Stimulated activated memory B cell treated with anti-CD40 and anti-IgM and Interleukin-4, amounts not matched to agents 10 μg/mL and 1 μg/mL and 100 μg/mL, for 72 hours (primary cell): ENCODE results near the gene CRHR2.
"Not testable (repeated sequence)": the region's sequence is repeated elsewhere in the genome, so short reads cannot be mapped to it uniquely, and the experiment has no call there.

ENCODE experiments used
- ATAC-seq: fragments of 150-1000 bp; cut with Tn5 transposase; 2 replicates; pipeline ENCODE4 v1.10.0; 2021
- H3K27ac Mint-ChIP-seq: one replicate; pipeline ENCODE4 v1.8.0; 2022; ENCODE audit warnings: mild to moderate bottlenecking, mixed read lengths
- H3K27me3 Mint-ChIP-seq: one replicate; pipeline ENCODE4 v1.8.0; 2022; ENCODE audit warnings: mixed read lengths
- H3K36me3 Mint-ChIP-seq: one replicate; pipeline ENCODE4 v1.8.0; 2022; ENCODE audit warnings: mixed read lengths
- H3K4me1 Mint-ChIP-seq: one replicate; pipeline ENCODE4 v1.8.0; 2022; ENCODE audit warnings: mixed read lengths
- H3K4me3 Mint-ChIP-seq: one replicate; pipeline ENCODE4 v1.8.0; 2022; ENCODE audit warnings: mild to moderate bottlenecking, moderate library complexity, mixed read lengths
- H3K9me3 Mint-ChIP-seq: one replicate; pipeline ENCODE4 v1.8.0; 2022; ENCODE audit warnings: mixed read lengths

The CRHR2 gene

DNA sequence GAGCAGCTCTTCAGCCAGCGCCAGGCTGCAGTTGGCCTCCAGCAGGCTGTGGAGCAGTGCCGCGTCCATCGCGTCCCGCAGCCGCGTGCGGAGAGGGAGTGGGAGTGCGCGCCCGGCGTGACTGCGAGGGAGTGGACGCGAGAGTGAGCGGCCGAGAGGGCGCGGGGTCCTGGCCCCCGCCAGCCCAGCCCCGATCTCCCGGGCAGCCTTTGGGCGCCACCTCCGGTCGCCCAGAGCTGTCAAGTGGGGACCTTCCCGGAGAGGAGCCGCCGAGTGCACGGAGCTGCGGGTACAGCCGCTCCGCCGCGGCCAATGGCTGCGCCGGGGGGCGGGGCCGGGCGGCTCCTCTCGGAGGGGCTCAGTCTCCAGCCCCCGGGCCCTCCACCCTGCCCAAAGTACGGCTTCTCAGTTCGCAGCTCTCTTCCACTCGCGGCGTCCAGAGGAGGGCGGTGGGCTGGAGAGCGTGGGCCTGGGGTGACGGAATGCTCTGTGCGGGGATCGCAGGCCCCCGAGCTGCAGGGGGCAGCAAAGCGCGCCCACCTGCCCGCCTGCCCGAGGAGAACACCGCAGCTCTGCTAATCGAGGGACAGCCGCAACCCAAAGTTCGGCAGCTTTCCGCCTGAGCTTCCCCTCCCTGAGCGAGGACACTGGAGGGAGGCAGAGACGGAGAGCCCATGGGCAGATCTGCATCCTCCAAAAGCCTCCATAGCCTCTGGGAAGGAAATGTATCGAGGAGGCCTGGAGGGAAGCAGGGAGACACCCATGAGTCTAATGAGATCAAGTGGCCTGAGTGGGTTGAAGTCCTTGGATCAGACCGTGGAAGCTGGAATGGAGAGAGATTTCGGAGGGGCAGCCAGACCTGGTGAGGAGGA is at the start of gene CRHR2:
CRHR2 (minus strand) TSS at position 245 of the 872 bp plus-strand sequence; CDS start at position 69, 176 bp downstream.
- Mint-ChIP-seq H3K9me3 (no peaks in the 10 kb centered on the region), H3K4me3 (peak within 1 kb of the TSS; percentile 58), H3K4me1 (peaks cover 16% of the 10 kb centered on the region), H3K27ac (no peak within 1 kb of the TSS), H3K36me3 (no peaks in the 10 kb centered on the region), H3K27me3 (peaks cover 67% of the 10 kb centered on the region)
- ATAC-seq = peak; percentile 53

DNA sequence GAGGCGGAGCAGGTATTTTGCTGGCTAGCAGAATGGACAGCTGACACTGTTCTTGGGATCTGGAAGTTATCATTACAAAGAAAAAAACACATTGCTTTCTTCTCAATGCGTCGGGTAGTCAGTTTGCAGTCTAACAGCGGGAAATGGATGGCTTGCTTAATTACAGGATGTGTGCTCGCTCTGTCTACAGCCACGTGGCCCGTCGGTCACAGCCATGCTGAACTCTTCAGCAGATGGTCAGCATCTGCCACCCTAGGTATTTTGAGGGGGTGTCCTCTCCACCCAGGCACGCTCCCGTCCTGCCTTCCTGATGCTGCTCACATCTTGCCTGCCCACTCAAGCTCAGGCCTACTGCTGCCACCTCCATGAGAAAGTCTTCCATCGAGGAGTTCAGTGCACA is 49.3 kb upstream of the CRHR2 start:
- Mint-ChIP-seq H3K27ac (no peak overlapping the region), H3K4me1 (peaks cover 23% of the 10 kb centered on the region)

DNA sequence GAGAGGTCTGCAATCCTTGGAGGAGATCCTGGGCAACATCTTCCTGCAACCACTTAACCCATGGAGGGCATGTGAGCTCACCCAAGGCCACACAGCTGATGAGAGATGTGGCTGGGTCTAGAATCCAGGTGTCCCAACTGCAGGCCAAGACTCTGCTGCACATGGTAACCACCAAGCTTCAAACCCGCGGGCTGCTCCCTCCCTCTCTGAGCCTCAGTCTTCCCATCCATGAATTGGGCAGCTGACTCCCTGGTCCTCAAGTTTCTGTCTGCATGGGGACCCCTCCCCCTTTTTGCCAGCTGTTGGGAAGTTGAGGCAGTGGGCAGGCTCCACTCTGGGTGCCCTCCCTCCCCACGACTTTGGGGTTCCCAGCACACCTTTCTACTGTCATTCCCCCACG is 48.7 kb upstream of the CRHR2 start:
- no peaks in the 10 kb centered on the region for H3K9me3 Mint-ChIP-seq
- H3K27ac Mint-ChIP-seq = no peak overlapping the region
- peaks cover 26% of the 10 kb centered on the region for H3K27me3 Mint-ChIP-seq
- peaks cover 29% of the 10 kb centered on the region for H3K4me1 Mint-ChIP-seq
- no peak for ATAC-seq
- H3K36me3 Mint-ChIP-seq = no peaks in the 10 kb centered on the region
- H3K4me3 Mint-ChIP-seq = no peak overlapping the region

More for the DNA sequence above, 49.3 kb upstream of the CRHR2 start:
- H3K27me3 Mint-ChIP-seq = peaks cover 26% of the 10 kb centered on the region
- no peak overlapping the region for H3K4me3 Mint-ChIP-seq
- H3K9me3 Mint-ChIP-seq = no peaks in the 10 kb centered on the region
- no peak for ATAC-seq
- H3K36me3 Mint-ChIP-seq = no peaks in the 10 kb centered on the region

DNA sequence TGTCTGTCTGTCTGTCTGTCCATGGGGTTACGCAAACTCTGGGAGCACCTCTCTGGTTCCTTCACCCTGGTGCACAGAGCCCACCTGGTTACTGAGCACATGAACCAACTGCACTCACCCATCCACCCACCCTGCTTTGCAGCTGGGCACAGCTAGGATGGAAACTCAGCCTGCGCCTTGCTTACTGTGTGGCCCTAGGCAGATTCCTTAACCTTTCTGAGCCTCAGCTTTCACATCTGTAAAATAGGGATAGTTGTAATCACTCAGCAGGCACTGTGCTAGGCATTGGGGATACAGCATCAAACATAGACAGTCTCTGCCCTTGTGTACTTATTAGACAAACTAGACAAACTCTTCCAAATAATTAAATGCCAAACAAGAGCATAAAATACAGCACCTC is 47.8 kb upstream of the CRHR2 start:
- H3K27me3 Mint-ChIP-seq = peaks cover 26% of the 10 kb centered on the region
- no peaks in the 10 kb centered on the region for H3K9me3 Mint-ChIP-seq
- H3K36me3 Mint-ChIP-seq = no peaks in the 10 kb centered on the region
- H3K4me3 Mint-ChIP-seq = no peak overlapping the region
- ATAC-seq = no peak
- no peak overlapping the region for H3K27ac Mint-ChIP-seq
- peaks cover 34% of the 10 kb centered on the region for H3K4me1 Mint-ChIP-seq

DNA sequence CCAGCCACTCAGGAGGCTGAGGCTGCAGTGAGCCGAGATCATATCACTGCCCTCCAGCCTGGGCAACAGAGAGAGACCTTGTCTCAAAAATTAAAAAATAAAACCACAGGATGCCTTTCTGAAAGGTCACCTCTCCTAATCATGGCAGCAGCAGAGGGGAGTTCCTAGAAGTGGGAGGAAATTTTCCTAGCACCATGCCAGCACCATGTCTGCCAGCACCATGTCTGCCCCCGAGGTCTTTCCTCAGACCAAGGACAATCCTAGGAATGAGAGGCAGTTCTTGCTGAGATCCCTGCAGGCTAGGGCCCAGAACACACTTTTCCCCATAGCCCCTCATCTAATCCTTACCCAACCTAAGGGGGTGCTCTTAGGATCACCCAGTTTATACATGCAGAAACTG is 47.4 kb upstream of the CRHR2 start:
- Mint-ChIP-seq H3K27ac (no peak overlapping the region), H3K27me3 (peaks cover 21% of the 10 kb centered on the region), H3K9me3 (no peaks in the 10 kb centered on the region), H3K36me3 (no peaks in the 10 kb centered on the region), H3K4me1 (peaks cover 34% of the 10 kb centered on the region), H3K4me3 (no peak overlapping the region)
- no peak for ATAC-seq

DNA sequence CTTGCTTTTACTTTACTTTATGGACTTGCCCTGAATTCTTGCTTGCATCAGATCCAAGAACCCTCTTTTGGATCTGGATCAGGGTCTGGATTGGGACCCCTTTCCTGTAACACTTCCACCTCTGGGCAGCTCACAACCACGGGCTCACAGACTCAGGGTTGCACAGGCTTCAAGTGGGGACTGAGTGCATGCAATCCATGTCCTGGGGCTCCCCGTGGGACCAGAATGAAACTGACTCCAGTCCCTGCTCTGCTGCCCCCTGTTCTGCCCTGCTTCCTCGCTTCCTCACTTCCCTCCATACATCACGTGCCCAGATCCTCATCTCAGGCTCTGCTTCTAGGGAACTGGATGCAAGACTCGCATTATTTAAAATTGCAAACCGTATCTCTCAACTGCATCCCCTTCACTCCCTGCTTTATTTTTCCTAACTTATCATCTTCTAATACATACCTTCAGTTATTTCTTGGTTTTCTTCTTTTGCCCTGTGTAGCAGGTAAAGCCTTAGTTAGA is 46.4 kb upstream of the CRHR2 start:
- no peak for ATAC-seq
- Mint-ChIP-seq H3K9me3 (no peaks in the 10 kb centered on the region), H3K4me3 (no peak overlapping the region), H3K27me3 (peaks cover 11% of the 10 kb centered on the region), H3K27ac (no peak overlapping the region), H3K36me3 (no peaks in the 10 kb centered on the region), H3K4me1 (peaks cover 34% of the 10 kb centered on the region)

DNA sequence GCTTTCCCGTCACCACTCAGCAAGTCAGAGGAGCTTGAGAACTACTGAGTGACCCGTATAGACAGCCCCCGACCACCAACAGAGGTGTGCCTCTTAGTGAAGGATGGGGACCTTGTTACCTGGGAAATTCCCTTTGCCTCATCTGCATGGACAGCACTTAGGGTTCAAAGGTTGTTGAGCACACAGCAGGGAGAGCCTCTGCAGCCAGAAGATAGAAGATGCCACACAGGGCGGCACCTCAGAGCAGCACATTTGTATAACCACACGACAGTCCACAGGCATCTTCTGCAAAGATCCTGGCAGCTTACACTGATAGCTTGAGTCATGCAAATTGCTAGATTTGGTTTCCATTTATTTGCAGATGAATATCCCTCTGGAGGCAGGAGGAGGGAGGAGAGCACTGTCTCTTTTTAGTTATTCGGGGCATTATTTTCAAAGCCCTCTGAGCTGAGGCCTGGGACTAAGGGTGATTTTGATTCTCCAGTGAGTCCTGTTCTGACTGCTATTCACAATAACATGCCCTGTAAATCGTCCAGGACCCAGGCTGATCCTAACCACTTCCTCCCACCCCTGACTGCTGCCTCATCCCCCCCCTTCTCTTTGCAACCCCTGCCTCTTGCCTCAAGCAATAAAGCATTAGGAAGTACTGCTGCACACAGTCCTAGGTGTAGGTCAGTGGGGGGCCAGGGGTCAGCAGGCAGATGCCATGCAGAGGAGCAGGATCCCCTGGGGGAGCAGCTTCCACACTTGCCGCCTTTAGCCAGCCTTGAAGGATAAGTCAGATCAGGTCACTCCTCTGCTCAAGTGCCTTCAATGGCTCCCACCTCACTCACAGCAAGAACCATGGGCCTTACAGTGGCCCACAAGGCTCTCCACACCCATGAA is 45.0 kb upstream of the CRHR2 start:
- Mint-ChIP-seq H3K9me3 (no peaks in the 10 kb centered on the region), H3K27ac (peak overlapping the region; percentile 21), H3K27me3 (no peaks in the 10 kb centered on the region), H3K4me3 (peak overlapping the region; percentile 10), H3K36me3 (no peaks in the 10 kb centered on the region), H3K4me1 (peaks cover 34% of the 10 kb centered on the region)
- ATAC-seq = peak; percentile 69

DNA sequence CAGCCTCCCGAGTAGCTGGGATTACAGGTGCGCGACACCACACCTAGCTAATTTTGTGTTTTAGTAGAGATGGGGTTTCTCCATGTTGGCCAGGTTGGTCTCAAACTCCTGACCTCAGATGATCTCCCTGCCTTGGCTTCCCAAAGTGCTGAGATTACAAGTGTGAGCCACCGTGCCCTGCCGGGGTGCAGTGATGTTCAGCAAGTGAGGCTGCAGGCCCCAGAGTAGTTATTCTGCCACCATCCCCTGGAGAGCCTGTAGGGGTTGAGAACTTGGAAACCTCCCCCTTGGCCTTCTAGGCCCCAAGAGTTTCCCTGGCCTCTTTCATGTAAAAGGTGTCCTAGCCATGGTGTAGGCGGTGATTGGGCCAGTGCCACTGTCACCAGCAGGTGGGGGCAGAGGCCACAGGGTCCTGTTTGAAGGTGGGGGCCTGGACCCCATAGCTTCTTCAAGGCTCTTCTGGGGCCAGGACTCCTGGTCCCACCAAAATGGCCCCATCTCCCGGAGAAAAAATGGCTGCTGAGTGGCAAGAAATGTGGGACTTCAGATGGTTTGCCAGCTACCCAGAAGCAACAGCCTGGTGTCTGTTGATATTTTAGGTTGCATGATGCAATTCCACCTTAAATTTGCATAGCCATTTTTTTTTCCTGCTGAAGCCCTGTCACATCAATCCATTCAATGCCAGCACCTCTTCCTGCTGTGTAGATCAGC is 44.2 kb upstream of the CRHR2 start:
- Mint-ChIP-seq H3K9me3 (no peaks in the 10 kb centered on the region), H3K27ac (no peak overlapping the region), H3K4me1 (peaks cover 34% of the 10 kb centered on the region), H3K4me3 (peak overlapping the region; percentile 10), H3K36me3 (no peaks in the 10 kb centered on the region), H3K27me3 (no peaks in the 10 kb centered on the region)
- no peak for ATAC-seq

DNA sequence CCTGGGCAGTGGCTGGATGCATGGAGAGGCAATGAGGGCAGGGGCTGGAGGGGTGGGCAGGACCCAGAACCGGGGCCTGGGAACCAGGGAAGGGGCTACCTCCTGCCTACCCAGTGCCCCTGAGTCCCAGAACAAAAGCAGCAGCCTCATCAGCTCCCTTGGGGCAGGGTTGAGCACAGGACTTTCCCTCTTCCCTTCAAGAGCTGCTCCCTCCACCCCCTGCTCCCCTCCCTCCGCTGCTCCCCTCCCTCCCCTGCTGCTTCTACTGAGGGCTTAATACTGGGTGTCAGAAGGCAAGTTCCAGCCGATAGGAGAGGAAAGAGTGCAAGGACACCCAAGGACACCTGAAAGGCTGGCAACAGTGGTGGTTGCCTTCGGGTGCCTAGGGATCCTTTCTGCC is 41.5 kb upstream of the CRHR2 start:
- peaks cover 6% of the 10 kb centered on the region for H3K9me3 Mint-ChIP-seq
- ATAC-seq = no peak
- no peak overlapping the region for H3K4me3 Mint-ChIP-seq
- peaks cover 9% of the 10 kb centered on the region for H3K36me3 Mint-ChIP-seq
- no peak overlapping the region for H3K27ac Mint-ChIP-seq
- no peaks in the 10 kb centered on the region for H3K27me3 Mint-ChIP-seq
- H3K4me1 Mint-ChIP-seq = peaks cover 31% of the 10 kb centered on the region

DNA sequence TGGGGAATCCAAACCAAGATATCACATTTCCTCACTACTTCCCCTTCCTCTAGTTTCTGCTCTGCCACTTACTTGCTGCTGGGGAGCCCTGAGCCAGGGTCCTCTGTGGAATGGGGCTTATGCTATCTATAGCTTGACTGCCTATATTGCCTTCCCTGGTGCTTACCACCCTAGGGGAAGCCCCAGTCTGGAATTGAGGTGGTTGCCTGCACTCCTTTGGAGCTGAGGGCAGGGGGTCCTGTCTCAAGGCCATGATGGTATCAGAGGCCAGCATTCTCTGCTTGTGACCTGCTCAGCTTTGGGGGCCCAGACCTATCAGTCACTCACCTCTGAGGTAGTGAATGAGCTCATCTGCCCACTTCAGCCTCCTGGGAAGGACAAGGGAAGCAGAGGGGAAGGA is 40.4 kb upstream of the CRHR2 start:
- ATAC-seq = no peak
- Mint-ChIP-seq H3K36me3 (peaks cover 9% of the 10 kb centered on the region), H3K4me1 (peaks cover 22% of the 10 kb centered on the region), H3K27me3 (no peaks in the 10 kb centered on the region), H3K4me3 (no peak overlapping the region), H3K27ac (no peak overlapping the region), H3K9me3 (peaks cover 10% of the 10 kb centered on the region)

DNA sequence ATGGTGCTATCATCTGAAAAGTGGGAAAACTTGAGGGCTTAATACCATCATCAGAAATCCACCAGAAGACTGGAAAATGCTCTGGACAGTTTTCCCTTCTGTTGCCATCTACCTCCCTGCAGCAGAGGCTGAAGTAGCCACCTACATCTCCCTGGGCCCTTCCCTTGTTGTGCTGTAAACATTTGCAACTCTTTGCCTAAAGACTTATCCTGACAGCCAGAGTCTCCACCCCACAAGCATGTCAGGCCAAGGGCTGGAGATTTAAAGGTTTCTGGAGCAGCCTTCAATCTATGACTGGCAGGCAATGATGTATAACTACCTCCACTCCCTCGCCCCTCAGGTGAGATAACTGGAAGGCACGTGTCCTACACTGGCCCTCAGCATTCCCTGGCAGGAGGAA is 39.9 kb upstream of the CRHR2 start:
- Mint-ChIP-seq H3K4me1 (peaks cover 17% of the 10 kb centered on the region), H3K36me3 (peaks cover 10% of the 10 kb centered on the region), H3K9me3 (peaks cover 13% of the 10 kb centered on the region), H3K27me3 (no peaks in the 10 kb centered on the region), H3K4me3 (no peak overlapping the region), H3K27ac (no peak overlapping the region)
- no peak for ATAC-seq

DNA sequence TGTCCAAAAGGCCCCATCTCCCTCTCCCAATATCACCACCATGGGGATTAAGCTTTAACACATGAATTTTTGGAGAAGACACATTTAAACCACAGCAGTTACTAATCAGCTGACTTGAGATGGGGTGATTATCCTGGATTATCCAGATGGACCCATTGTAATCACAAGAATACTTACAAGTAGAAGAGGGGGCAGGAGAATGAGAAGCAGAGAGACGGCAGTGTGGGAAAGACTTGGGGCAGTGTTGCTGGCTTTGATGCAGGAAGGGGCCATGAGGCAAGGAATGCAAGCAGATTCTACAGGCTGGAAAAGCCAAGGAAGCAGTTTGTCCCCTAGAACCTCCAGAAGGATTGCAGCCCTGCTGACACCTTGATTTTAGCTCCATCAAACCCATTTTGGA is 39.0 kb upstream of the CRHR2 start:
- no peak for ATAC-seq
- Mint-ChIP-seq H3K27ac (no peak overlapping the region), H3K4me3 (no peak overlapping the region), H3K9me3 (peaks cover 15% of the 10 kb centered on the region), H3K36me3 (peaks cover 14% of the 10 kb centered on the region), H3K4me1 (peaks cover 7% of the 10 kb centered on the region), H3K27me3 (no peaks in the 10 kb centered on the region)

DNA sequence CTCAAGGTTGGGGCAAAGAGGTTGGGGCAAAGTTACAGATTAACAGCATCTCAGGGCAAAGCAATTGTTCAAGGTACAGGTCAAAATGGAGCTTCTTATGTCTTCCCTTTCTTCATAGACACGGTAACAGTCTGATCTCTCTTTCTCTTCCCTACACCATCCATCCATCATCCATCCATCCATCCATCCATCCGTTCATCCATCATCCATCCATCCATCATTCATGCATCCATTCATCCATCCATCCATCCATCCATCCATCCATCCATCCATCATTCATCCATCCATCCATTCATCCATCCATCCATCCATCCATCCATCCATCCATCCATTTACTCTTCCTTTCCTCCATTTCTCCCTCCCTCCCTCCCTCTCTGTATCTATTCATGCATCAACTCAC is 37.2 kb upstream of the CRHR2 start:
- ATAC-seq, H3K4me3 Mint-ChIP-seq, H3K27me3 Mint-ChIP-seq, H3K27ac Mint-ChIP-seq, H3K4me1 Mint-ChIP-seq: not testable (repeated sequence)
- Mint-ChIP-seq H3K9me3 (peaks cover 15% of the 10 kb centered on the region), H3K36me3 (peaks cover 14% of the 10 kb centered on the region)

DNA sequence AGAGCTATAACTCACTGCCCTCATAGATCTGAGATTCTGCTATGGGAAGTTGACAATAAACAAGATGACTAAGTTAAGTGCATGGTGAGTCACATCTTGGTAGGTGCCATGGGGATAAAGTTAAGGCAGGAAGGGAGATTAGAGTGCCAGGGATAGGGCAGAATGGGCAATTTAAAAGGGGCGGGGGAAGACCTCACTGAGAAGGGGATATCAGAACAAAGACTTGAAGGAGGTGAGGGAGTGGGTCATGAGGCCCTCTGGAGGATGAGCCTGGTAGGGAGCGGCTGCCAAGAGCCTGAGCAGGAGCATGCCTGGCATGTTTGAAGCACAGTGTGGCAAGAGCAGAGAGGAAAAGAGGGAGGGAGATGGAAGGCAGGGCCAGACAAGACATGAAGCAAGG is 34.9 kb upstream of the CRHR2 start:
- H3K9me3 Mint-ChIP-seq = peaks cover 15% of the 10 kb centered on the region
- H3K4me1 Mint-ChIP-seq = no peaks in the 10 kb centered on the region
- H3K27ac Mint-ChIP-seq = no peak overlapping the region
- H3K36me3 Mint-ChIP-seq = peaks cover 14% of the 10 kb centered on the region
- H3K4me3 Mint-ChIP-seq = no peak overlapping the region
- no peaks in the 10 kb centered on the region for H3K27me3 Mint-ChIP-seq
- ATAC-seq = no peak

DNA sequence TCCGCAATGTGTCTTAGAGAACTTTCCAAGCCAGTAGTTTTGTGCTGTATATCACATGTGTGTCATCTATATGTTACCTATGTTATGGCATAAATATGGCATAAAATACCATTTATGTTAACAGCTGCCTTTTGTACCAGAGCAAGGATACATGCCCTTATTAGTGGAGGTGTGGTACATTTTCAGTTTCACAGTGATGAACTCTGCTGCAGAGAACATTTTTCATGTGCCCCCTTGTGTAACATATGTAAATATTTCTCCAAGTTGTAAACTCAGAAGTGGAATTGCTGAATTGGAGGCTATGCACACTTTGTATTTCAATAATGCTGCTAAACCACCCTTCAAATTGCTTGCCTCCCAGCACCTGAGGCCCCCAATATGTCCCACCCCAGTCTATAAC is 31.9 kb upstream of the CRHR2 start:
- Mint-ChIP-seq H3K4me3 (no peak overlapping the region), H3K9me3 (peaks cover 9% of the 10 kb centered on the region), H3K27ac (no peak overlapping the region), H3K4me1 (no peaks in the 10 kb centered on the region), H3K36me3 (peaks cover 5% of the 10 kb centered on the region), H3K27me3 (no peaks in the 10 kb centered on the region)
- ATAC-seq = no peak
